HepG2 (cell line): ENCODE measurements around the gene SCN9A. TPM values are rescaled to one million over a fixed set of nuclear protein-coding genes. Genes with fewer than 3 reads are reported as not detected.

Experiments used
- BCL6 ChIP-seq: IDR thresholded peaks from 2 replicates; pipeline ENCODE4 v1.6.1; 2016; ENCODE audit warnings: missing genetic modification reagents, missing compliant biosample characterization
- BORCS8-MEF2B ChIP-seq: sonication (generic); formaldehyde crosslinking; IDR thresholded peaks from 2 replicates; pipeline ENCODE4 v1.8.0; 2022; ENCODE audit warnings: mild to moderate bottlenecking, missing genetic modification reagents
- KDM5B ChIP-seq: sonication (generic); formaldehyde crosslinking; IDR thresholded peaks from 2 replicates; pipeline ENCODE4 v1.4.0; 2020; ENCODE audit warnings: missing genetic modification reagents, mild to moderate bottlenecking, borderline replicate concordance
- MEF2D ChIP-seq: sonication (generic); formaldehyde crosslinking; IDR thresholded peaks from 2 replicates; pipeline ENCODE4 v1.5.1; 2020; ENCODE audit warnings: mild to moderate bottlenecking, missing genetic modification reagents
- NBN ChIP-seq: fragments of 450-650 bp; conservative IDR thresholded peaks from 2 replicates; pipeline ENCODE4 v1.6.1; 2017
- NCOA1 ChIP-seq: sonication (generic); formaldehyde crosslinking; IDR thresholded peaks from 2 replicates; pipeline ENCODE4 v1.9.0; 2021; ENCODE audit warnings: missing genetic modification reagents
- NFATC3 ChIP-seq: sonication (generic); formaldehyde crosslinking; IDR thresholded peaks from 2 replicates; pipeline ENCODE4 v1.5.1; 2020; ENCODE audit warnings: mild to moderate bottlenecking, missing genetic modification reagents
- NR1H2 ChIP-seq: sonication (generic); formaldehyde crosslinking; IDR thresholded peaks from 2 replicates; pipeline ENCODE4 v1.8.1; 2022; ENCODE audit warnings: low read depth, missing genetic modification reagents, borderline replicate concordance
- PLRG1 ChIP-seq: fragments of 450-650 bp; conservative IDR thresholded peaks from 2 replicates; pipeline ENCODE4 v1.6.1; 2016
- RFXAP ChIP-seq: sonication (generic); formaldehyde crosslinking; IDR thresholded peaks from 2 replicates; pipeline ENCODE4 v1.4.0; 2020; ENCODE audit warnings: missing genetic modification reagents, borderline replicate concordance
- SIN3B ChIP-seq: fragments of 150-350 bp; IDR thresholded peaks from 2 replicates; pipeline ENCODE4 v1.6.1; 2014; ENCODE audit warnings: low read length
- SIX1 ChIP-seq: sonication (generic); formaldehyde crosslinking; IDR thresholded peaks from 2 replicates; pipeline ENCODE4 v1.4.0; 2020; ENCODE audit warnings: missing genetic modification reagents, borderline replicate concordance
- SNAI1 ChIP-seq: sonication (generic); formaldehyde crosslinking; IDR thresholded peaks from 2 replicates; pipeline ENCODE4 v1.5.0; 2020; ENCODE audit warnings: mild to moderate bottlenecking, missing genetic modification reagents, borderline replicate concordance
- ZBTB7A ChIP-seq: sonication (generic); formaldehyde crosslinking; IDR thresholded peaks from 2 replicates; pipeline ENCODE4 v1.8.0; 2022; ENCODE audit warnings: mild to moderate bottlenecking, missing genetic modification reagents
- ZC3H4 ChIP-seq: sonication (generic); formaldehyde crosslinking; IDR thresholded peaks from 2 replicates; pipeline ENCODE4 v1.4.0; 2020; ENCODE audit warnings: missing genetic modification reagents, borderline replicate concordance
- ZKSCAN1 ChIP-seq: fragments of 150-350 bp; IDR thresholded peaks from 2 replicates; pipeline ENCODE4 v1.6.1; 2014; ENCODE audit warnings: low read length
- ZNF260 ChIP-seq: sonication (generic); formaldehyde crosslinking; IDR thresholded peaks from 2 replicates; pipeline ENCODE4 v1.4.0; 2020; ENCODE audit warnings: missing genetic modification reagents, low read depth, mild to moderate bottlenecking, borderline replicate concordance
- ZNF292 ChIP-seq: sonication (generic); formaldehyde crosslinking; IDR thresholded peaks from 2 replicates; pipeline ENCODE4 v1.8.1; 2022; ENCODE audit warnings: mild to moderate bottlenecking, low read depth, missing genetic modification reagents, borderline replicate concordance
- ZNF30 ChIP-seq: sonication (generic); formaldehyde crosslinking; IDR thresholded peaks from 2 replicates; pipeline ENCODE4 v1.5.0; 2020; ENCODE audit warnings: mild to moderate bottlenecking, missing genetic modification reagents
- ZNF317 ChIP-seq: sonication (generic); formaldehyde crosslinking; IDR thresholded peaks from 2 replicates; pipeline ENCODE4 v1.5.0; 2020; ENCODE audit warnings: mild to moderate bottlenecking, missing genetic modification reagents
- ZNF367 ChIP-seq: sonication (generic); formaldehyde crosslinking; IDR thresholded peaks from 2 replicates; pipeline ENCODE4 v1.4.0; 2020; ENCODE audit warnings: missing genetic modification reagents, borderline replicate concordance
- ZNF546 ChIP-seq: sonication (generic); formaldehyde crosslinking; conservative IDR thresholded peaks from 2 replicates; pipeline ENCODE4 v1.8.1; 2023; ENCODE audit warnings: mild to moderate bottlenecking, missing genetic modification reagents
- ZNF652 ChIP-seq: IDR thresholded peaks from 2 replicates; pipeline ENCODE4 v1.6.1; 2016; ENCODE audit warnings: low read depth, borderline replicate concordance
- polyA plus RNA-seq, 8 experiments: library from polyadenylated mRNA; depleted of rRNA in 3 of 8; stranded (reverse) in 7 of 8; unstranded in 1 of 8; fragments of >200 nt; fragmentation: Illumina TruSeq in 4 of 8; extraction: Trizol in 4 of 8; gene quantifications; 2 replicates each; pipeline versions ENCODE4 v1.2.1 to v1.2.3, GENCODE V29; 2011 to 2016; ENCODE audit warnings: low read depth in 4 of 8, missing spikeins in 1 of 8, mixed read lengths in 1 of 8; ENCODE audit not compliant: insufficient read depth in 1 of 8
- total RNA-seq, 5 experiments: library from RNA; depleted of rRNA; stranded (reverse); fragments of >200 nt; fragmentation: Illumina TruSeq; extraction: Trizol; gene quantifications; 2 replicates each; pipeline ENCODE4 v1.2.3, GENCODE V29; 2016; ENCODE audit warnings: low read depth in 1 of 5
- TF ChIP-seq, protein P1 (sequence below): IDR thresholded peaks from 2 replicates; pipeline ENCODE4 v1.6.1; 2016; ENCODE audit warnings: missing compliant biosample characterization, missing genetic modification reagents, borderline replicate concordance
- TF ChIP-seq, protein P2 (sequence below): IDR thresholded peaks from 2 replicates; pipeline ENCODE4 v1.6.1; 2016
- TF ChIP-seq, protein P3 (sequence below): sonication (generic); formaldehyde crosslinking; IDR thresholded peaks from 2 replicates; pipeline ENCODE4 v1.5.0; 2020; ENCODE audit warnings: missing genetic modification reagents
- TF ChIP-seq, protein P4 (sequence below): sonication (generic); formaldehyde crosslinking; IDR thresholded peaks from 2 replicates; pipeline ENCODE4 v1.4.0; 2020; ENCODE audit warnings: mild to moderate bottlenecking, missing genetic modification reagents
- TF ChIP-seq, protein P5 (sequence below): sonication (generic); formaldehyde crosslinking; IDR thresholded peaks from 2 replicates; pipeline ENCODE4 v1.5.0; 2020; ENCODE audit warnings: mild to moderate bottlenecking, low read depth, missing genetic modification reagents, borderline replicate concordance

SCN9A gene
- total and polyA plus RNA-seq, 2 of the 13 experiments (the other 11 are each of a cell fraction or from before 2014, with no cell fraction given), result 15.3 to 24.3 TPM

DNA sequence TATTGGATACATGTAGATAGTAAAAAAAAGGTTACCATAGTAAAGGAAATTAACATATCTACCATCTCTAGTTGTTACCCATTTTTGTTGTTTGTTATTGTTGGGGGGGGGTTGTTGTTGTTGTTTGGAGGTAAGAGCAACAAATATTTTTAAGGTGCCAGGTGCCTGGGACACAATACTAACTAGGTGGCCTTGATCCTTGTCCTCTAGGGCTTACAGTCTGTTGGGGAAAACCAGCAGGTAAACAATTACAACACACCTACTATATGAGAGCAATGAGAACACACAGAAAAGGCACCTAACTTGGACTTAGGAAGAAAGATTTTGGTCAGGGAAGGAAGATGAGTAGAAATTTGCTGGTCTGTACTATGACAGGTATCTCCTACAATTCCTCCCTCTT, 46.3 kb downstream of the SCN9A start (continued):
- no peak for TF ChIP-seq KDM5B (CRISPR knock-in tag)
- TF ChIP-seq, protein P1, sequence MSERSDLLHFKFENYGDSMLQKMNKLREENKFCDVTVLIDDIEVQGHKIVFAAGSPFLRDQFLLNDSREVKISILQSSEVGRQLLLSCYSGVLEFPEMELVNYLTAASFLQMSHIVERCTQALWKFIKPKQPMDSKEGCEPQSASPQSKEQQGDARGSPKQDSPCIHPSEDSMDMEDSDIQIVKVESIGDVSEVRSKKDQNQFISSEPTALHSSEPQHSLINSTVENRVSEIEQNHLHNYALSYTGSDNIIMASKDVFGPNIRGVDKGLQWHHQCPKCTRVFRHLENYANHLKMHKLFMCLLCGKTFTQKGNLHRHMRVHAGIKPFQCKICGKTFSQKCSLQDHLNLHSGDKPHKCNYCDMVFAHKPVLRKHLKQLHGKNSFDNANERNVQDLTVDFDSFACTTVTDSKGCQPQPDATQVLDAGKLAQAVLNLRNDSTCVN (CRISPR knock-in tag), result no peak
- 0 out of 2 replicates have a peak, but pooled peaks have one; percentile 56 for TF ChIP-seq ZNF317 (CRISPR knock-in tag)
- peak; percentile 62; the same call in 1 of the 2 replicates for TF ChIP-seq MEF2D (CRISPR knock-in tag)
- no peak for TF ChIP-seq ZNF30 (CRISPR knock-in tag)
- TF ChIP-seq, protein P2, sequence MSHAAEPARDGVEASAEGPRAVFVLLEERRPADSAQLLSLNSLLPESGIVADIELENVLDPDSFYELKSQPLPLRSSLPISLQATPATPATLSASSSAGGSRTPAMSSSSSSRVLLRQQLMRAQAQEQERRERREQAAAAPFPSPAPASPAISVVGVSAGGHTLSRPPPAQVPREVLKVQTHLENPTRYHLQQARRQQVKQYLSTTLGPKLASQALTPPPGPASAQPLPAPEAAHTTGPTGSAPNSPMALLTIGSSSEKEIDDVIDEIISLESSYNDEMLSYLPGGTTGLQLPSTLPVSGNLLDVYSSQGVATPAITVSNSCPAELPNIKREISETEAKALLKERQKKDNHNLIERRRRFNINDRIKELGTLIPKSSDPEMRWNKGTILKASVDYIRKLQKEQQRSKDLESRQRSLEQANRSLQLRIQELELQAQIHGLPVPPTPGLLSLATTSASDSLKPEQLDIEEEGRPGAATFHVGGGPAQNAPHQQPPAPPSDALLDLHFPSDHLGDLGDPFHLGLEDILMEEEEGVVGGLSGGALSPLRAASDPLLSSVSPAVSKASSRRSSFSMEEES (CRISPR knock-in tag), result peak; percentile 61
- no peak for TF ChIP-seq RFXAP (CRISPR knock-in tag)
- no peak for TF ChIP-seq SIN3B
- no peak for TF ChIP-seq ZC3H4 (CRISPR knock-in tag)
- no peak for TF ChIP-seq ZNF652 (CRISPR knock-in tag)
- no peak for TF ChIP-seq ZBTB7A (CRISPR knock-in tag)
- 0 out of 2 replicates have a peak, but pooled peaks have one; percentile 67 for TF ChIP-seq SIX1 (CRISPR knock-in tag)
- no peak for TF ChIP-seq ZNF367 (CRISPR knock-in tag)
- no peak for TF ChIP-seq NBN
- TF ChIP-seq ZKSCAN1, result no peak
- TF ChIP-seq, protein P3, sequence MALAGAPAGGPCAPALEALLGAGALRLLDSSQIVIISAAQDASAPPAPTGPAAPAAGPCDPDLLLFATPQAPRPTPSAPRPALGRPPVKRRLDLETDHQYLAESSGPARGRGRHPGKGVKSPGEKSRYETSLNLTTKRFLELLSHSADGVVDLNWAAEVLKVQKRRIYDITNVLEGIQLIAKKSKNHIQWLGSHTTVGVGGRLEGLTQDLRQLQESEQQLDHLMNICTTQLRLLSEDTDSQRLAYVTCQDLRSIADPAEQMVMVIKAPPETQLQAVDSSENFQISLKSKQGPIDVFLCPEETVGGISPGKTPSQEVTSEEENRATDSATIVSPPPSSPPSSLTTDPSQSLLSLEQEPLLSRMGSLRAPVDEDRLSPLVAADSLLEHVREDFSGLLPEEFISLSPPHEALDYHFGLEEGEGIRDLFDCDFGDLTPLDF, result no peak
- no peak for TF ChIP-seq SNAI1 (CRISPR knock-in tag)
- TF ChIP-seq, protein P4, sequence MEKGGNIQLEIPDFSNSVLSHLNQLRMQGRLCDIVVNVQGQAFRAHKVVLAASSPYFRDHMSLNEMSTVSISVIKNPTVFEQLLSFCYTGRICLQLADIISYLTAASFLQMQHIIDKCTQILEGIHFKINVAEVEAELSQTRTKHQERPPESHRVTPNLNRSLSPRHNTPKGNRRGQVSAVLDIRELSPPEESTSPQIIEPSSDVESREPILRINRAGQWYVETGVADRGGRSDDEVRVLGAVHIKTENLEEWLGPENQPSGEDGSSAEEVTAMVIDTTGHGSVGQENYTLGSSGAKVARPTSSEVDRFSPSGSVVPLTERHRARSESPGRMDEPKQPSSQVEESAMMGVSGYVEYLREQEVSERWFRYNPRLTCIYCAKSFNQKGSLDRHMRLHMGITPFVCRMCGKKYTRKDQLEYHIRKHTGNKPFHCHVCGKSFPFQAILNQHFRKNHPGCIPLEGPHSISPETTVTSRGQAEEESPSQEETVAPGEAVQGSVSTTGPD, result no peak
- peak; percentile 61; the same call in 1 of the 2 replicates for TF ChIP-seq BCL6
- 0 out of 2 replicates have a peak, but pooled peaks have one; percentile 28 for TF ChIP-seq ZNF292 (CRISPR knock-in tag)
- 0 out of 2 replicates have a peak, but pooled peaks have one; percentile 17 for TF ChIP-seq NCOA1 (CRISPR knock-in tag)
- TF ChIP-seq, protein P5, sequence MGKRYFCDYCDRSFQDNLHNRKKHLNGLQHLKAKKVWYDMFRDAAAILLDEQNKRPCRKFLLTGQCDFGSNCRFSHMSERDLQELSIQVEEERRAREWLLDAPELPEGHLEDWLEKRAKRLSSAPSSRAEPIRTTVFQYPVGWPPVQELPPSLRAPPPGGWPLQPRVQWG, result no peak
- TF ChIP-seq ZNF546 (CRISPR knock-in tag), result no peak
- no peak for TF ChIP-seq PLRG1
- TF ChIP-seq NR1H2 (CRISPR knock-in tag), result no peak
- no peak for TF ChIP-seq NFATC3 (CRISPR knock-in tag)
- no peak for TF ChIP-seq BORCS8-MEF2B (CRISPR knock-in tag)
- no peak for TF ChIP-seq ZNF260
